Measurements from ENCODE around the gene KAT2B.

Gene KAT2B

GRCh38 chr3:20096135-20096685, 56.0 kb downstream of the KAT2B start:
- DNase-seq (ENCODE audit: low spot score): no peak

- no peak for DNase-seq (ENCODE audit: low spot score)
These were observed 56.8 kb downstream of the KAT2B start for GRCh38 chr3:20097015-20097414.

GRCh38 chr3:20099060-20099459, 58.8 kb downstream of the KAT2B start:
- no peak for DNase-seq (ENCODE audit: low spot score)

- no peak for DNase-seq (ENCODE audit: low spot score)
These were observed 59.9 kb downstream of the KAT2B start for GRCh38 chr3:20100151-20100550.

- DNase-seq (ENCODE audit: low spot score): no peak
These were observed 60.8 kb downstream of the KAT2B start for GRCh38 chr3:20101041-20101440.

- DNase-seq (ENCODE audit: low spot score): no peak
These were observed 63.5 kb downstream of the KAT2B start for GRCh38 chr3:20103731-20104130.

GRCh38 chr3:20104167-20104661, 64.0 kb downstream of the KAT2B start:
- no peak for DNase-seq (ENCODE audit: low spot score)

- no peak for DNase-seq (ENCODE audit: low spot score)
These were observed 65.5 kb downstream of the KAT2B start for GRCh38 chr3:20105513-20106280.

GRCh38 chr3:20107722-20108121, 67.5 kb downstream of the KAT2B start:
- DNase-seq (ENCODE audit: low spot score): no peak

- DNase-seq (ENCODE audit: low spot score): no peak
These were observed 68.6 kb downstream of the KAT2B start for GRCh38 chr3:20108869-20109268.

GRCh38 chr3:20110826-20111225, 70.6 kb downstream of the KAT2B start:
- DNase-seq (ENCODE audit: low spot score): no peak

GRCh38 chr3:20111836-20112235, 71.6 kb downstream of the KAT2B start:
- no peak for DNase-seq (ENCODE audit: low spot score)

- no peak for DNase-seq (ENCODE audit: low spot score)
These were observed 80.8 kb downstream of the KAT2B start for GRCh38 chr3:20121088-20121487.

GRCh38 chr3:20123131-20123652, 82.9 kb downstream of the KAT2B start:
- no peak for DNase-seq (ENCODE audit: low spot score)

GRCh38 chr3:20125289-20125688, 85.0 kb downstream of the KAT2B start:
- DNase-seq (ENCODE audit: low spot score): no peak

GRCh38 chr3:20125897-20126296, 85.7 kb downstream of the KAT2B start:
- DNase-seq (ENCODE audit: low spot score): no peak

GRCh38 chr3:20128358-20128757, 88.1 kb downstream of the KAT2B start:
- no peak for DNase-seq (ENCODE audit: low spot score)

GRCh38 chr3:20130106-20130505, 89.9 kb downstream of the KAT2B start:
- no peak for DNase-seq (ENCODE audit: low spot score)

GRCh38 chr3:20136231-20136630, 96.0 kb downstream of the KAT2B start:
- no peak for DNase-seq (ENCODE audit: low spot score)

- no peak for DNase-seq (ENCODE audit: low spot score)
These were observed 97.4 kb downstream of the KAT2B start for GRCh38 chr3:20137647-20138046.

- DNase-seq (ENCODE audit: low spot score): no peak
These were observed 100.6 kb downstream of the KAT2B start for GRCh38 chr3:20140881-20141280.

- no peak for DNase-seq (ENCODE audit: low spot score)
These were observed 101.1 kb downstream of the KAT2B start for GRCh38 chr3:20141316-20141715.

GRCh38 chr3:20141851-20142250, 101.6 kb downstream of the KAT2B start:
- DNase-seq (ENCODE audit: low spot score): no peak

GRCh38 chr3:20142517-20142916, 102.3 kb downstream of the KAT2B start:
- DNase-seq (ENCODE audit: low spot score): no peak
